H1 (cell line): ENCODE results near the gene GRK3. TPM values are rescaled to one million over a fixed set of nuclear protein-coding genes. Genes with fewer than 3 reads are reported as not detected.

Experiments
- CTCF ChIA-PET: fragments of 300-600 bp; sonication (Branson Sonifier 250); formaldehyde crosslinking; loops from one replicate; lab custom pipeline; 2021; ENCODE audit not compliant: partially characterized antibody; lab: Charles Lee
- POLR2A ChIA-PET: fragments of 300-600 bp; sonication (Branson Sonifier 250); formaldehyde crosslinking; loops from one replicate; lab custom pipeline; 2021; ENCODE audit warnings: inconsistent platforms; ENCODE audit not compliant: partially characterized antibody; lab: Charles Lee
- DNase-seq, 2 experiments: peaks; one replicate each; pipeline versions ENCODE4 v3.0.0 to v3.0.0-alpha.2; 2010 to 2022; ENCODE audit warnings: low spot score in 2 of 2, low read depth in 1 of 2, mixed read lengths in 1 of 2
- FAIRE-seq: peaks from 2 replicates; lab custom pipeline; 2011; peaks lifted over from hg19 to GRCh38; lab: Jason Lieb, UNC
- H2AFZ ChIP-seq: 2 replicates; pipeline ENCODE4 v1.8.1; 2012; ENCODE audit warnings: low read length, inconsistent platforms
- H2AK5ac ChIP-seq: 2 replicates; pipeline ENCODE4 v1.6.1; 2013; ENCODE audit warnings: low read depth, low read length
- H2BK120ac ChIP-seq: replicated peaks from 2 replicates; pipeline ENCODE3; 2013; ENCODE audit warnings: low read depth, low read length, inconsistent platforms
- H2BK12ac ChIP-seq: 2 replicates; pipeline ENCODE4 v1.6.1; 2013; ENCODE audit warnings: low read depth, low read length
- H2BK15ac ChIP-seq: 2 replicates; pipeline ENCODE4 v1.6.1; 2013; ENCODE audit warnings: low read length
- H2BK20ac ChIP-seq: 2 replicates; pipeline ENCODE4 v1.6.1; 2013; ENCODE audit warnings: low read length
- H2BK5ac ChIP-seq: 2 replicates; pipeline ENCODE4 v1.6.1; 2013; ENCODE audit warnings: low read depth, low read length
- H3K14ac ChIP-seq: 2 replicates; pipeline ENCODE4 v1.6.1; 2013; ENCODE audit warnings: inconsistent platforms; ENCODE audit not compliant: insufficient read length
- H3K18ac ChIP-seq: 2 replicates; pipeline ENCODE4 v1.6.1; 2013; ENCODE audit warnings: low read length; ENCODE audit errors: extremely low read depth
- H3K23ac ChIP-seq: 2 replicates; pipeline ENCODE4 v1.6.1; 2013; ENCODE audit warnings: inconsistent platforms; ENCODE audit not compliant: insufficient read length
- H3K23me2 ChIP-seq: 2 replicates; pipeline ENCODE4 v1.6.1; 2013; ENCODE audit warnings: low read depth, low read length
- H3K27ac ChIP-seq: 2 replicates; pipeline ENCODE4 v1.6.1; 2011; ENCODE audit warnings: low read depth, low read length, inconsistent platforms
- H3K27me3 ChIP-seq, 4 experiments: replicated peaks in 1 of 4; 1 replicate in 1 of 4; 2 replicates in 3 of 4; pipeline versions ENCODE4 v1.6.1 to v1.8.1; 2011 to 2013; ENCODE audit warnings: low read length in 3 of 4, mild to moderate bottlenecking in 3 of 4, inconsistent platforms in 2 of 4, mixed read lengths in 2 of 4, moderate library complexity in 1 of 4; ENCODE audit not compliant: control insufficient read depth in 3 of 4, insufficient read depth in 3 of 4; ENCODE audit errors: extremely low read depth in 1 of 4
- H3K36me3 ChIP-seq, 4 experiments: 2 replicates each; pipeline versions ENCODE4 v1.6.1 to v1.8.1; 2011 to 2013; ENCODE audit warnings: mild to moderate bottlenecking in 4 of 4, low read length in 3 of 4, moderate library complexity in 2 of 4, control low read depth in 1 of 4, inconsistent platforms in 1 of 4; ENCODE audit not compliant: insufficient read depth in 4 of 4, control insufficient read depth in 2 of 4
- H3K4ac ChIP-seq: replicated peaks from 2 replicates; pipeline ENCODE3; 2013; ENCODE audit warnings: low read length, low read depth, mixed read lengths, inconsistent platforms; ENCODE audit not compliant: insufficient read length
- H3K4me1 ChIP-seq, 4 experiments: replicated peaks in 1 of 4; 1 replicate in 1 of 4; 2 replicates in 3 of 4; pipeline versions ENCODE4 v1.6.1 to v1.8.1; 2011 to 2013; ENCODE audit warnings: low read length in 3 of 4, inconsistent platforms in 2 of 4, mixed read lengths in 1 of 4; ENCODE audit not compliant: insufficient read depth in 4 of 4, control insufficient read depth in 3 of 4
- H3K4me2 ChIP-seq, 2 experiments: 2 replicates each; pipeline versions ENCODE4 v1.6.1 to v1.8.1; 2011 to 2013; ENCODE audit warnings: low read depth in 2 of 2, low read length in 2 of 2, control low read depth in 1 of 2, inconsistent platforms in 1 of 2, mild to moderate bottlenecking in 1 of 2; ENCODE audit not compliant: insufficient read depth in 1 of 2
- H3K4me3 ChIP-seq, 4 experiments: fragments of 200-600, 300-600 bp in 1 of 4; sonication (generic), shearing (Covaris generic), sonication (Bioruptor Twin) in 1 of 4; 2 replicates each; pipeline versions ENCODE4 v1.5.1 to v1.8.1; 2011 to 2016; ENCODE audit warnings: low read length in 4 of 4, low read depth in 3 of 4, control low read depth in 2 of 4, inconsistent platforms in 2 of 4, mild to moderate bottlenecking in 2 of 4, mixed read lengths in 1 of 4, moderate library complexity in 1 of 4; ENCODE audit not compliant: insufficient read depth in 2 of 4; ENCODE audit errors: extremely low read depth in 1 of 4
- H3K56ac ChIP-seq: replicated peaks from 2 replicates; pipeline ENCODE3; 2013; ENCODE audit warnings: low read depth, mild to moderate bottlenecking, mixed read lengths, low read length, inconsistent platforms; ENCODE audit not compliant: insufficient read length
- H3K79me1 ChIP-seq: 2 replicates; pipeline ENCODE4 v1.6.1; 2013; ENCODE audit warnings: low read depth, low read length, control low read depth
- H3K79me2 ChIP-seq, 2 experiments: 2 replicates each; pipeline versions ENCODE4 v1.6.1 to v1.8.1; 2012 to 2013; ENCODE audit warnings: low read length in 2 of 2, mild to moderate bottlenecking in 2 of 2, inconsistent platforms in 1 of 2; ENCODE audit not compliant: insufficient read depth in 2 of 2, control insufficient read depth in 1 of 2
- H3K9ac ChIP-seq, 4 experiments: replicated peaks in 1 of 4; 1 replicate in 1 of 4; 2 replicates in 3 of 4; pipeline versions ENCODE4 v1.6.1 to v1.8.1; 2011 to 2013; ENCODE audit warnings: low read depth in 3 of 4, low read length in 3 of 4, control low read depth in 2 of 4, mild to moderate bottlenecking in 2 of 4, moderate library complexity in 2 of 4, inconsistent platforms in 1 of 4; ENCODE audit errors: extremely low read depth in 1 of 4
- H3K9me3 ChIP-seq, 2 experiments: 2 replicates each; pipeline versions ENCODE4 v1.6.1 to v1.8.1; 2012 to 2013; ENCODE audit warnings: mild to moderate bottlenecking in 2 of 2, moderate library complexity in 2 of 2, control low read depth in 1 of 2, inconsistent platforms in 1 of 2, low read depth in 1 of 2, low read length in 1 of 2, mixed read lengths in 1 of 2; ENCODE audit not compliant: insufficient read depth in 2 of 2
- H4K20me1 ChIP-seq, 2 experiments: replicated peaks in 1 of 2; 2 replicates each; pipeline versions ENCODE3 to v1.8.1; 2011 to 2013; ENCODE audit warnings: inconsistent platforms in 2 of 2, low read length in 2 of 2, mild to moderate bottlenecking in 1 of 2; ENCODE audit not compliant: insufficient read depth in 2 of 2, control insufficient read depth in 1 of 2
- H4K5ac ChIP-seq: 2 replicates; pipeline ENCODE4 v1.6.1; 2013; ENCODE audit warnings: low read length, low read depth, mixed read lengths, inconsistent platforms; ENCODE audit not compliant: insufficient read length
- H4K8ac ChIP-seq: 2 replicates; pipeline ENCODE4 v1.8.0; 2013; ENCODE audit warnings: mild to moderate bottlenecking, moderate library complexity, low read length, inconsistent platforms; ENCODE audit not compliant: insufficient read depth; ENCODE audit errors: extremely low read depth
- H4K91ac ChIP-seq: replicated peaks from 2 replicates; pipeline ENCODE3; 2013; ENCODE audit warnings: low read length, mixed read lengths, inconsistent platforms; ENCODE audit not compliant: insufficient read length
- JUN ChIP-seq: IDR thresholded peaks from 2 replicates; pipeline ENCODE4 v1.6.1; 2011; ENCODE audit warnings: low read depth, mild to moderate bottlenecking, improper control_type of control experiment, low read length
- SIX5 ChIP-seq: IDR thresholded peaks from 2 replicates; pipeline ENCODE4 v1.6.1; 2011; ENCODE audit warnings: mild to moderate bottlenecking, low read depth, low read length
- ZNF274 ChIP-seq: IDR thresholded peaks from 2 replicates; pipeline ENCODE4 v1.7.0; 2012; ENCODE audit warnings: low read length, borderline replicate concordance; ENCODE audit errors: extremely low read depth
- WGBS, 2 experiments: shearing (Covaris generic) in 1 of 2; methylation state at CpG; one replicate each; pipeline versions ENCODE4 v1.1.6 to v1.1.7; 2013 to 2015; ENCODE audit warnings: low lambda C conversion rate in 2 of 2, mixed read lengths in 2 of 2, inconsistent platforms in 1 of 2, low coverage in 1 of 2, missing lambda C conversion rate in 1 of 2; ENCODE audit not compliant: insufficient replicate concordance in 2 of 2, insufficient coverage in 1 of 2, insufficient read length in 1 of 2; ENCODE audit errors: extremely low coverage in 1 of 2, missing lambda C conversion rate in 1 of 2; 5-methylcytosine and 5-hydroxymethylcytosine counted together
- polyA plus RNA-seq, 7 experiments: library from polyadenylated mRNA; depleted of rRNA in 3 of 7; stranded (reverse) in 5 of 7; unstranded in 2 of 7; fragments of >200 nt in 5 of 7; fragments of 200-250 nt in 2 of 7; gene quantifications; 1 replicate in 5 of 7; 2 replicates in 1 of 7; 4 replicates in 1 of 7; pipeline versions ENCODE4 v1.2.1 to v1.2.3, GENCODE V29; 2011 to 2013; ENCODE audit warnings: missing spikeins in 2 of 7, mixed read lengths in 2 of 7
- total RNA-seq: library from RNA; stranded (reverse); fragmentation: NEBNext Ultra II Directional; extraction: Animal tissue kit (Norgen Biotek cat#: 25700); gene quantifications from 2 replicates; pipeline ENCODE4 v1.2.1, GENCODE V29; 2021

The GRK3 gene
- total and polyA plus RNA-seq, 2 of the 8 experiments (the other 6 are each of a cell fraction or from before 2014, with no cell fraction given) = 7.5 to 35.3 TPM

GRCh38 chr22:25548866-25549464, 15.5 kb upstream of the GRK3 start:
- Histone ChIP-seq H4K20me1 (no peaks in the 10 kb centered on the region), H4K91ac (no peak overlapping the region), H2AFZ (no peak overlapping the region), H2AK5ac (no peak overlapping the region), H3K56ac (no peak overlapping the region), H3K23ac (no peak overlapping the region)
- FAIRE-seq = no peak
- TF ChIP-seq SIX5 (no peak), JUN (no peak), ZNF274 (no peak)
- TF ChIP-seq, all 59 proteins: peak for 0
- peaks cover 0 to 5% (median 2%) of the 10 kb centered on the region in 4 experiments; a peak in 3 of 7 replicates for H3K4me1 ChIP-seq
- no peak overlapping the region for H3K27ac ChIP-seq
- H4K8ac ChIP-seq = no peak overlapping the region
- no peak overlapping the region for H2BK15ac ChIP-seq
- no peak overlapping the region for H2BK120ac ChIP-seq
- H3K18ac ChIP-seq = no peak overlapping the region
- H3K14ac ChIP-seq = no peak overlapping the region
- no peak overlapping the region for H3K4me2 ChIP-seq
- H3K23me2 ChIP-seq = no peaks in the 10 kb centered on the region
- H3K9me3 ChIP-seq = peaks cover 3 to 7% of the 10 kb centered on the region in 2 experiments; a peak in 3 of 4 replicates
- H2BK20ac ChIP-seq = no peak overlapping the region
- DNase-seq = no peak
- POLR2A ChIA-PET = interaction anchor here (1.0 kb wide), 1 partner anchor 15 kb away, joined by 6 read pairs; no protein-coding TSS in a partner anchor
- H3K79me2 ChIP-seq = no peaks in the 10 kb centered on the region
- no peak overlapping the region for H3K9ac ChIP-seq
- H2BK5ac ChIP-seq = no peak overlapping the region
- WGBS, 2 experiments = 88% methylated on average over 10 of the region's 10 CpGs; no CpG with 5 or more reads in 1 of the 2 experiments
- no peak overlapping the region for H4K5ac ChIP-seq
- H3K4me3 ChIP-seq = no peak overlapping the region
- H2BK12ac ChIP-seq = no peak overlapping the region
- CTCF ChIA-PET = interaction anchor here (1.2 kb wide), 1 partner anchor 87 kb away, joined by 3 read pairs; no protein-coding TSS in a partner anchor
- H3K36me3 ChIP-seq = no peaks in the 10 kb centered on the region; a peak in 1 of 8 replicates
- no peak overlapping the region for H3K4ac ChIP-seq
- no peaks in the 10 kb centered on the region for H3K79me1 ChIP-seq
- no peaks in the 10 kb centered on the region; a peak in 1 of 7 replicates for H3K27me3 ChIP-seq
